ENCODE measurements around the gene HIRA.
A peak's percentile ranks its signal among the peaks of the same experiment; 100 is the strongest.
"Not testable (repeated sequence)": the region's sequence is repeated elsewhere in the genome, so short reads cannot be mapped to it uniquely, and the experiment has no call there.

Gene HIRA

GRCh38 chr22:19445279-19445982, 13.9 kb upstream of the HIRA start:
- not testable (repeated sequence) for H3K9me3 ChIP-seq; H3K27me3 ChIP-seq (ENCODE audit: low read depth); H3K4me3 ChIP-seq; DNase-seq (ENCODE audit: low spot score in 2 of 2)
- Histone ChIP-seq H3K36me3 (replicated peaks) (peaks cover 48% of the 10 kb centered on the region), H3K4me1 (peaks cover 20% of the 10 kb centered on the region)
- in situ Hi-C loops (cut with MboI; ENCODE audit: low sequenced_read_pairs): loop anchor here (25.0 kb wide), 2 partner anchors 417 to 483 kb away; partner anchors contain the start of genes GNB1L and RTL10

- no peak overlapping the region for H3K4me3 ChIP-seq
- peaks cover 34% of the 10 kb centered on the region for H3K36me3 ChIP-seq (replicated peaks)
- no peak for DNase-seq (ENCODE audit: low spot score in 2 of 2)
- no peaks in the 10 kb centered on the region for H3K9me3 ChIP-seq
- in situ Hi-C loops (cut with MboI; ENCODE audit: low sequenced_read_pairs): loop anchor here (25.0 kb wide), 2 partner anchors 419 to 481 kb away; partner anchors contain the start of genes GNB1L and RTL10
- no peaks in the 10 kb centered on the region for H3K27me3 ChIP-seq (ENCODE audit: low read depth)
- peaks cover 13% of the 10 kb centered on the region for H3K4me1 ChIP-seq
Measured at GRCh38 chr22:19443544-19444211, 12.1 kb upstream of the HIRA start.

DNA sequence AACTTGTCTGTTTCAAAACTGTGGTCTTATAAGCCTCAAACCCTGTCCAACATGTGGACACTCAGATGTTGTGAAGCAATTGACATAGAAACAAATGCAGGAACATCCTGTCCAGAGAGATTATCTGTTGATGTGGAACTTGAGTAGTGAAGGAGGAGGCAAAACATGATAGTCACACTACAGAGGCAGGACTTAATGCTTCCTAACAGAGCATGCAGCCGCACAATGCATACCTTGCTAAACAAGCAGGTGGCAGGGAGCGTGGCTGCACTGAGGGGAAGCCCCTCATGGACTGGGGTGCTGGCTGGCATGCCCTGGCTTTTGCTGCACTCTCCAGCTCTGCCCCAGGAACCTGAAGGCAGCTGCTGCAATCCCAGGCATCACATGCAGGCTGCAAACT, 10.6 kb upstream of the HIRA start:
- H3K9me3 ChIP-seq: no peaks in the 10 kb centered on the region
- H3K27me3 ChIP-seq (ENCODE audit: low read depth): no peaks in the 10 kb centered on the region
- in situ Hi-C loops (cut with MboI; ENCODE audit: low sequenced_read_pairs): loop anchor here (25.0 kb wide), 2 partner anchors 420 to 480 kb away; partner anchors contain the start of genes GNB1L and RTL10
- DNase-seq (ENCODE audit: low spot score in 2 of 2): no peak
- H3K4me3 ChIP-seq: no peak overlapping the region
- peaks cover 15% of the 10 kb centered on the region for H3K4me1 ChIP-seq
- H3K36me3 ChIP-seq (replicated peaks): peaks cover 36% of the 10 kb centered on the region

- in situ Hi-C loops (cut with MboI; ENCODE audit: low sequenced_read_pairs): loop anchor here (25.0 kb wide), 2 partner anchors 422 to 478 kb away; partner anchors contain the start of genes GNB1L and RTL10
- DNase-seq (ENCODE audit: low spot score in 2 of 2): no peak
- H3K4me1 ChIP-seq: peaks cover 7% of the 10 kb centered on the region
- H3K27me3 ChIP-seq (ENCODE audit: low read depth): no peaks in the 10 kb centered on the region
- peaks cover 47% of the 10 kb centered on the region for H3K36me3 ChIP-seq (replicated peaks)
- H3K4me3 ChIP-seq: no peak overlapping the region
- no peaks in the 10 kb centered on the region for H3K9me3 ChIP-seq
Measured at GRCh38 chr22:19440411-19441195, 9.1 kb upstream of the HIRA start.

- Histone ChIP-seq H3K36me3 (replicated peaks) (peaks cover 40% of the 10 kb centered on the region), H3K27me3 (ENCODE audit: low read depth) (no peaks in the 10 kb centered on the region), H3K4me1 (peaks cover 9% of the 10 kb centered on the region), H3K9me3 (no peaks in the 10 kb centered on the region), H3K4me3 (no peak overlapping the region)
- peak in 1 of 2 experiments; percentile 40 for DNase-seq (ENCODE audit: low spot score in 2 of 2)
- in situ Hi-C loops (cut with MboI; ENCODE audit: low sequenced_read_pairs): loop anchor here (25.0 kb wide), 2 partner anchors 424 to 476 kb away; partner anchors contain the start of genes GNB1L and RTL10
Measured at GRCh38 chr22:19438298-19438697, 6.8 kb upstream of the HIRA start.

DNA sequence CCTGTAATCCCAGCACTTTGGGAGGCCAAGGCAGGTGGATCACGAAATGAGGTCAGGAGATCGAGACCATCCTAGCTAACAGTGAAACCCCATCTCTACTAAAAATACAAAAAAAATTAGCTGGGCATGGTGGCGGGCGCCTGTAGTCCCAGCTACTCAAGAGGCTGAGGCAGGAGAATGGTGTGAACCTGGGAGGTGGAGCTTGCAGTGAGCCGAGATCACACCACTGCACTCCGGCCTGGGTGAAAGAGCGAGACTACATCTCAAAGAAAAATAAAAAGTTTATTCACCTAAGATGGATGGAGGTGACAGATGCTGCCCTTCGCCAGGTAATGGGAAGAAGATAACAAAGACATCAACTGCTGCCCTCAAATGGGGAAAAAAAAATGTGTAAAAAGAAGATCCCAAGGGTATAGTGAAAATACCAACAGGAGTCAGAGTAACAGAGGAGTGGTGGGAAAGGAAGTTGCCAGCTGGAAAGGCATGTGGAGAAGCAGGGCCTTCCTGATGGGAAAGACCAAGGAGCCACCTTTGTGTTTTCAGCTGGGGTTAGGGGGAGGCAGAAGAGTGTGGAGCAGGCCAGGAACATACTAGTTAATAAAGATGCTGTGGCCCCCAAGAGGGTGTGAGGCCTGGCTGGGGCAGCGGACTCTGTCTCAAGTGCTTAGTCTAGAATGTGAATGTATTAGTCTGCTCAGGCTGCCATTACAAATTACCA, 5.1 kb upstream of the HIRA start:
- in situ Hi-C loops (cut with MboI; ENCODE audit: low sequenced_read_pairs): loop anchor here (25.0 kb wide), 2 partner anchors 426 to 474 kb away; partner anchors contain the start of genes GNB1L and RTL10
- H3K36me3 ChIP-seq (replicated peaks): peaks cover 35% of the 10 kb centered on the region
- DNase-seq (ENCODE audit: low spot score in 2 of 2); H3K4me3 ChIP-seq; H3K9me3 ChIP-seq; H3K27me3 ChIP-seq (ENCODE audit: low read depth): not testable (repeated sequence)
- H3K4me1 ChIP-seq: peaks cover 11% of the 10 kb centered on the region

- no peak for DNase-seq (ENCODE audit: low spot score in 2 of 2)
- H3K36me3 ChIP-seq (replicated peaks): peaks cover 41% of the 10 kb centered on the region
- in situ Hi-C loops (cut with MboI; ENCODE audit: low sequenced_read_pairs): loop anchor here (25.0 kb wide), 2 partner anchors 427 to 473 kb away; partner anchors contain the start of genes GNB1L and RTL10
- H3K27me3 ChIP-seq (ENCODE audit: low read depth): no peaks in the 10 kb centered on the region
- no peaks in the 10 kb centered on the region for H3K9me3 ChIP-seq
- no peak overlapping the region for H3K4me3 ChIP-seq
- peaks cover 15% of the 10 kb centered on the region for H3K4me1 ChIP-seq
Measured at GRCh38 chr22:19434829-19435580, 3.5 kb upstream of the HIRA start.

DNA sequence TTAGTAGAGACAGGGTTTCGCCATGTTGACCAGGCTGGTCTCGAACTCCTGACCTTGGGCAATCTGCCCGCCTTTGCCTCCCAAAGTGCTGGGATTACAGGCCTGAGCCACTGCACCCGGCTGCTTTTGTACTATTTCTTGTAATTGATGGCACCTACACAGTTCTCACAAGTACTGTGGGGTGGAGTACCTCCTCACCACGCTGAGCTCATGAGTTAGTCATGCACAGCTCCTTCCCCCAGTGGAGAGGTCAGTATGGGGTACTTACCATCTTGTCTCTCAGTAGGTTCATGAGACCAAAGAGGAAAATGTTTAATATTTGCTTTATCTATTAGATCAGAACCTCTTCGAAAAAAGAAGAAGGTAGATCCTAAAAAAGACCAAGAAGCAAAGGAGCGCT, 2.9 kb upstream of the HIRA start:
- peaks cover 45% of the 10 kb centered on the region for H3K36me3 ChIP-seq (replicated peaks)
- DNase-seq (ENCODE audit: low spot score in 2 of 2): no peak
- no peaks in the 10 kb centered on the region for H3K27me3 ChIP-seq (ENCODE audit: low read depth)
- H3K9me3 ChIP-seq: no peaks in the 10 kb centered on the region
- no peak overlapping the region for H3K4me3 ChIP-seq
- in situ Hi-C loops (cut with MboI; ENCODE audit: low sequenced_read_pairs): loop anchor here (25.0 kb wide), 2 partner anchors 428 to 472 kb away; partner anchors contain the start of genes GNB1L and RTL10
- peaks cover 21% of the 10 kb centered on the region for H3K4me1 ChIP-seq

DNA sequence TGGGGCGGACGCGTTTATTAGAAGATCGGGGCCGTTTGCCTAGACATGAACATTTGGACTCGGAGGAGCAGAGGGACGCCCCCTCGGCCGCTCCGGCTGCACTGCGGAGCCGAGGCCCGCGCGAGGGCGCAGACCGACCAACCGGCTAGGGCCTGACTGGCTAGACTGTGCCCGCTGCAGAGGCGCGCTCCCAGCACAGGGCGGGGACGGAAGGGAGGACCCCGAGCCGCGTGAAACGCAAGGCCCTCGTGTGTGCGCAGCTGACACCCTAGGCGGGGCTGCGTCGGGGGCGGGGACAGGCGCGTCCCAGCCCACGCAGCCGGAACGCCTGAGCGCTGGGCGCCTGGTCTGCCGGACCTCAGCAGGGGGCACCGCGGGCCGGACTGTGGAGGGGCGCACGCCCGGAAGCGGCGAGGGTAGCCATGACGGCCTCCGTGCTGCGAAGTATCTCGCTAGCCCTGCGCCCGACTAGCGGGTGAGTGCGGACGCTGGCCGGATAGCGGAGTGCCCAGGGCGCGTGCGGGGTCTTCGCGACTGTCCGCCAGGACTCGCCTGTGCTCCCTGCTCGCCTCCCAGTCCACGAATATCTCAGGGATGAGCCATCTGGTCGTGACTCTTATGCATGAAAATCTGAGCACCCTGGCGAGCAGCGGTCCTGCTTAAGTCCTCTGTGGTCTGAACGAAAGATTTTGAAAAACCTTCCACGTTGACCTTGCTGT, 759 bp upstream of the HIRA start, which contains the start of gene MRPL40:
MRPL40 (plus strand) TSS at position 413 of the 719 bp plus-strand sequence; CDS start at position 423, 10 bp downstream.
- H3K4me1 ChIP-seq: peaks cover 13% of the 10 kb centered on the region
- peak within 1 kb of the TSS; percentile 89 for H3K4me3 ChIP-seq
- in situ Hi-C loops (cut with MboI; ENCODE audit: low sequenced_read_pairs): loop anchor here (25.0 kb wide), 2 partner anchors 430 to 470 kb away; partner anchors contain the start of genes GNB1L and RTL10
- DNase-seq (ENCODE audit: low spot score in 2 of 2): peak; percentile 88 to 96
- no peaks in the 10 kb centered on the region for H3K9me3 ChIP-seq
- no peaks in the 10 kb centered on the region for H3K27me3 ChIP-seq (ENCODE audit: low read depth)
- H3K36me3 ChIP-seq (replicated peaks): peaks cover 46% of the 10 kb centered on the region

GRCh38 chr22:19430890-19431541, 517 bp downstream of the HIRA start:
- in situ Hi-C loops (cut with MboI; ENCODE audit: low sequenced_read_pairs): loop anchor here (25.0 kb wide), 2 partner anchors 431 to 469 kb away; partner anchors contain the start of genes GNB1L and RTL10
- Histone ChIP-seq H3K36me3 (replicated peaks) (peaks cover 33% of the 10 kb centered on the region), H3K9me3 (no peaks in the 10 kb centered on the region), H3K4me1 (peaks cover 13% of the 10 kb centered on the region), H3K4me3 (peak overlapping the region; percentile 89), H3K27me3 (ENCODE audit: low read depth) (no peaks in the 10 kb centered on the region)
- peak in 1 of 2 experiments; percentile 42 for DNase-seq (ENCODE audit: low spot score in 2 of 2)
